GM12865 (cell line): Measurements from ENCODE around the gene DUSP1.

Experiments used
- DNase-seq: peaks from one replicate; pipeline ENCODE4 v3.0.0; 2010; ENCODE audit warnings: low read depth
- H3K4me3 ChIP-seq: 2 replicates; pipeline ENCODE4 v1.5.1; 2011; ENCODE audit warnings: mild to moderate bottlenecking, low read depth, low read length, control low read depth
- TF ChIP-seq, protein P1 (sequence below): IDR thresholded peaks from 2 replicates; pipeline ENCODE4 v1.5.1; 2011; ENCODE audit warnings: low read length, control low read depth, low read depth, inconsistent platforms; ENCODE audit not compliant: insufficient read depth; ENCODE audit errors: missing control alignments

The DUSP1 gene, protein sequence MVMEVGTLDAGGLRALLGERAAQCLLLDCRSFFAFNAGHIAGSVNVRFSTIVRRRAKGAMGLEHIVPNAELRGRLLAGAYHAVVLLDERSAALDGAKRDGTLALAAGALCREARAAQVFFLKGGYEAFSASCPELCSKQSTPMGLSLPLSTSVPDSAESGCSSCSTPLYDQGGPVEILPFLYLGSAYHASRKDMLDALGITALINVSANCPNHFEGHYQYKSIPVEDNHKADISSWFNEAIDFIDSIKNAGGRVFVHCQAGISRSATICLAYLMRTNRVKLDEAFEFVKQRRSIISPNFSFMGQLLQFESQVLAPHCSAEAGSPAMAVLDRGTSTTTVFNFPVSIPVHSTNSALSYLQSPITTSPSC

DNA sequence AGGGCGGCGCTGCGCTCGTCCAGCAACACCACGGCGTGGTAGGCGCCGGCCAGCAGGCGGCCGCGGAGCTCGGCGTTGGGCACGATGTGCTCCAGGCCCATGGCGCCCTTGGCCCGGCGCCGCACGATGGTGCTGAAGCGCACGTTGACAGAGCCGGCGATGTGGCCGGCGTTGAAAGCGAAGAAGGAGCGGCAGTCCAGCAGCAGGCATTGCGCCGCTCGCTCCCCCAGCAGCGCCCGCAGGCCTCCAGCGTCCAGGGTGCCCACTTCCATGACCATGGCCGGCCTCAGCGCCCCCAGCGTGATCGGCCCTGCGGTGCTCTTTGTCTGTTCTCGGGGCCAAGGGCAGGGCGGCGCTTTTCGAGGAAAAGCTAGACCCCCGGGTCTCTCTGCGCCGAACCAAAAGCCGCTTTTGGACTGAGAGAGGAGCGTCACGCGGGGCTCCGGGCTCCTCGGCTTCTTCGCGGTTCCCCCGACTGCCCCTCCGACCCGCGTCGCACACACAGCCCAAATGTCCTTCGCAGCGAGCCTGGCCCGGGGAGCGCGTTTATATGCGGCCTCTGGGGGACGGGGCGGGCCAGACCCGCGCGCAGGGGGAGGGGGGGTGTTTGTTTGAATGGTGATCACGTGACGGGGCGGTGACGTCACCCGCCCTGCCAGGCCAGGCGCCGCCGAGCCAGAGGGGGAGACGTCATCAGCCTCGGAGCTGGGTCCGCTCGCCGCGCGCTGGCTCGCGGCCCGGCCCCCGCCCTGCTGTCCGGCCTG, at the start of gene DUSP1:
DUSP1 (minus strand) TSS at position 521 of the 764 bp plus-strand sequence; CDS start at position 278, 243 bp downstream.
- TF ChIP-seq, protein P1, sequence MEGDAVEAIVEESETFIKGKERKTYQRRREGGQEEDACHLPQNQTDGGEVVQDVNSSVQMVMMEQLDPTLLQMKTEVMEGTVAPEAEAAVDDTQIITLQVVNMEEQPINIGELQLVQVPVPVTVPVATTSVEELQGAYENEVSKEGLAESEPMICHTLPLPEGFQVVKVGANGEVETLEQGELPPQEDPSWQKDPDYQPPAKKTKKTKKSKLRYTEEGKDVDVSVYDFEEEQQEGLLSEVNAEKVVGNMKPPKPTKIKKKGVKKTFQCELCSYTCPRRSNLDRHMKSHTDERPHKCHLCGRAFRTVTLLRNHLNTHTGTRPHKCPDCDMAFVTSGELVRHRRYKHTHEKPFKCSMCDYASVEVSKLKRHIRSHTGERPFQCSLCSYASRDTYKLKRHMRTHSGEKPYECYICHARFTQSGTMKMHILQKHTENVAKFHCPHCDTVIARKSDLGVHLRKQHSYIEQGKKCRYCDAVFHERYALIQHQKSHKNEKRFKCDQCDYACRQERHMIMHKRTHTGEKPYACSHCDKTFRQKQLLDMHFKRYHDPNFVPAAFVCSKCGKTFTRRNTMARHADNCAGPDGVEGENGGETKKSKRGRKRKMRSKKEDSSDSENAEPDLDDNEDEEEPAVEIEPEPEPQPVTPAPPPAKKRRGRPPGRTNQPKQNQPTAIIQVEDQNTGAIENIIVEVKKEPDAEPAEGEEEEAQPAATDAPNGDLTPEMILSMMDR = peak; percentile 50
- DNase-seq = peak; percentile 97
- H3K4me3 ChIP-seq = peak within 1 kb of the TSS; percentile 89

DNA sequence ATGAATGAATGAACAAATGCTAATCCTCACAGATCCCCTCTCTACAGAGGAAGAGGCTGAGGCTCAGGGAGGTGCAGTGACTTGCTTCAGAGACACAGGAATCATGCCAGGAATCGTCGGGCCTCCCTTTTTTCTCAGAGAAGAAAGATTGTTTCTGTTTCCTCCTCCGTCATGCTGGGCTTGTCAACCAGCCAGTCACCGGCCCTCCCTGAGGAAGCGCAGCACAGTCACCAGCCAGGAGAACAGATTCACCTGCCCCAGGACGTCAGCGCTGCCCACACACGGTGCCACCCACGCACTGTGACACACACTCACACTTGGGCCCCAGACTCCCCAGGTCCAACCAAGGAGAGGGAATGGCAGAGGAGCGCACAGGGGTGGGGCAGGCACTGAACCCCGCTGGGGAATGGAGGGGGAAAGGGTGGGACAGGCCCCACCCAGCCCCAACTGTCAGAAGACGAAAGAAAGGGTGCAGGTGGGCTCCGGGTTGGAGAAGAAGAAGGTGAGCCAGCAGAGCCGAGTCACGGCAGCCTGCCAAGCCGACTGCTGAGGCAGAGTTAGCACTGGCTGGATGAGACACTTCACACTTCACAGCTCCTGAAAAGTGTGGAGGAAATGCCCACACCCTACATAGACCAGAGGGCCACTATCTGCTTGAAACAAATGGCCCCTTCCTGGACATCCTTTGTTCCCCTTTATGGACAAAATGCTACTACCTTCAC, 49.2 kb upstream of the DUSP1 start:
- H3K4me3 ChIP-seq = no peak overlapping the region
- TF ChIP-seq, protein P1 = no peak
- DNase-seq = no peak

DNA sequence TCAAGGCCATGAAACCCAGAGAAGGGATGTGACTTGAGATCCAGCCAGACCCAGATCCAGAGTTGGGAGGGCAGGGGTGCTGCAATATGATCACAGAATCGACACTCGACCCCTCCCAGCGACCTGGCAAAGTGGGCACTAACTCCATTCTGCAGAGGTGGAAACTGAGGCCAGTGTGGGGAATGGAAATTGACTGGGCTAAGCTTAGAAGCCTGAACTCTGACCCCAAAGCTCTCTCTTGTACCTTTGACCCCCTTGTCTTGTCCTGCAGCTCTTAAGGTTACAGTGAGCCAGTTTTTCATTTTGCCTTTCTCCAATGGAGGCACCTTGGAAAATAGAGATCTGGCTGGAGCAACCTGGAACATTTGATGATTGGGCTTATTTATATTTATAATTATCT, 48.6 kb upstream of the DUSP1 start:
- TF ChIP-seq, protein P1 = no peak
- DNase-seq = no peak
- H3K4me3 ChIP-seq = no peak overlapping the region

DNA sequence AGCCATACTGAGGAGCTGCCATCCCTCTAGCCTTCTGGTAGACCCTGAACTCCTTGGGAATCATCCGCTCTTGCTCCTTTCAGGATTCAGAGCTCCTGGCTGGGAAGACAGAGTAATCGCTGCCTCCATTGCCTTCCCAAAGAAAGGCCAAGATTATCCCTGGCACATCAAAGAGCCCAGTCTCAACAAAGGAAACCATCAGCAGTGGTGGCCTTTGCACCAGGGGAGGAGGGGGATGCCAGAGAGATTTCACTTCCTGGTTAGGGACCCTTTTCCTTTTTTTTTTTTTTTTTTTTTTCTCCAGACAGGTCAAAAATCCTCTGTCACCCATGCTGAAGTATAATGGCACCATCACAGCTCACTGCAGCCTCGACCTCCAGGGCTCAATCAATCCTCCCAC, 47.1 kb upstream of the DUSP1 start:
- no peak overlapping the region for H3K4me3 ChIP-seq
- DNase-seq = no peak
- TF ChIP-seq, protein P1 = no peak

DNA sequence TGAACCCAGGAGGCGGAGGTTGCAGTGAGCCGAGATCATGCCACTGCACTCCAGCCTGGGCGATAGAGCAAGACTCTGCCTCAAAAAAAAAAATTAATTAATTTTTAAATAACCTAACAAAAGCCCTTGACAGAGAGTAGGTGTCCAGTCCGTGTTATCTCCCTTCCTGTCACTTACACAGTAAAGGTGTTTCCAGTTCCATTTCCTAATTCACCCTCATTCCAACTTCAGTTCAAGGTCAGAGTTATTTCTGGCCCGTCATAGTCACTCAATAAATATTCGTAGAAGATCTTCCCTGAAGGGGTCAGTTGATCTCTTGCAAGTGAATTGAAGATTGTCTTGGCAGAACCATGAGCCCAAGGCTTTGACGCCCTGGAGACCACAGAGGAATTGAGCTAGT, 46.7 kb upstream of the DUSP1 start:
- no peak for DNase-seq

DNA sequence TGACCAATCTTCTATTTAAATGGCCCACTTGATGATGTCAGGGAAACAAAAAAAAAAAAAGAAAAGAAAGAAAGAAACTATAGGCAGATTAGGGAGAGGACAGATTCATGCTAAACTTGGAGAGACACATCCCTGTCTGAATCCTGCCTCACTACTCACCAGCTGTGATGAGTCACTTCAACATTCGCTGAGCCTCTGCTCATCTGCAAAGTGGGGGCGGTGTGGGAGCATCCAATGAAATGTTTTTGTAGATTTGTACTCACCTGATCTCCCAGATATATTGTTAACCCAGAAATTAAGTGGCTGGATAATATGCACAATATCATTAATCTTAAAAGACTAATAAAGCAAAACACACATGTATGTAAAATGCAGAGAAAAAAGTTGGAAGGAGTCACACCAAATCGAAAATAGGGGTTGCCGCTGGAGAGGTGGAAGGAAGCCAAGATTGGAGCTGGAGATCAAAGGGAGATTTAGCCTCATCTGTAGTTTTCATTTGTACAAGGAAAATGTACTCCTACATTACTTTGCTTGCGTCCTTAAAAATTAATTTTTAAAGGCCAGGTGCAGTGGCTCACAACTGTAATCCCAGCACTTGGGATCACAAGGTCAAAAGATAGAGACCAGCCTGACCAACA, 46.0 kb upstream of the DUSP1 start:
- no peak for DNase-seq
- TF ChIP-seq, protein P1 = no peak
- H3K4me3 ChIP-seq = no peak overlapping the region

More for the DNA sequence above, 46.7 kb upstream of the DUSP1 start:
- TF ChIP-seq, protein P1 = no peak
- no peak overlapping the region for H3K4me3 ChIP-seq
